ENCODE measurements around the gene HSPBAP1. TPM values are rescaled to one million over a fixed set of nuclear protein-coding genes. Genes with fewer than 3 reads are reported as not detected.
A peak's percentile ranks its signal among the peaks of the same experiment; 100 is the strongest.

The HSPBAP1 gene
- total RNA-seq, 1 experiment from 2014 or later, result 13.1 TPM

DNA sequence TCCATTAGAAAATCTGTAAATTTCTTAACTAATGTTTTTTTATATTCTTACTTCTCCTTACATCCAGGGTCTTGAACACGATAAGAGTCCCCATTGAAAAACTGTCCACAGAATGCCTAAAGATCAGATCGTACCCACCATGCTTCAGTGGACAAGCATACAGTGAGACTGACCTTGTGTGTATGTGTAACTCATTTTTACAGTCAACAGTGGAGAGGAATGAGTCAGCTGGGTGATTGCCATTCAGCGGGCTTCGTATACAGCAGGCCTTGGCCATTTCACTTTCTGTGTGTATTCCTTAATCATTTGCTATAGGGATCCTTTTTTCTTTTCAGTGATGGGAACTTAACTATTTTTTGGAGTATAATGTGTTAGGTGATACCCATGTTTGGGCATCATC is 102.4 kb downstream of the HSPBAP1 start:
- BruUV-seq (replicated peaks), result no TSS peak
- Mint-ChIP-seq H3K4me1 (ENCODE audit: low read depth, unreplicated experiment) (peaks cover 29% of the 10 kb centered on the region), H3K27ac (ENCODE audit: unreplicated experiment) (no peak overlapping the region), H3K36me3 (ENCODE audit: insufficient read depth, unreplicated experiment) (peaks cover 27% of the 10 kb centered on the region), H3K27me3 (ENCODE audit: insufficient read depth, unreplicated experiment) (no peaks in the 10 kb centered on the region), H3K4me3 (ENCODE audit: unreplicated experiment) (no peak overlapping the region), H3K9me3 (ENCODE audit: unreplicated experiment) (no peaks in the 10 kb centered on the region)
- CTCF ChIA-PET, result no interaction called here
- H3K36me3 ChIP-seq (ENCODE audit: control insufficient read depth, insufficient read depth, low read length), result peaks cover 2% of the 10 kb centered on the region
- H3K9me3 ChIP-seq, result no peaks in the 10 kb centered on the region
- POLR2A ChIA-PET, result no interaction called here
- no peak overlapping the region for H3K4me3 ChIP-seq (ENCODE audit: low read depth, low read length)
- peaks cover 14% of the 10 kb centered on the region for H3K4me1 ChIP-seq
- no peak for DNase-seq
- H3K27me3 ChIP-seq (replicated peaks; ENCODE audit: control insufficient read depth, insufficient read depth, low read length), result no peaks in the 10 kb centered on the region
- TF ChIP-seq, protein P1, sequence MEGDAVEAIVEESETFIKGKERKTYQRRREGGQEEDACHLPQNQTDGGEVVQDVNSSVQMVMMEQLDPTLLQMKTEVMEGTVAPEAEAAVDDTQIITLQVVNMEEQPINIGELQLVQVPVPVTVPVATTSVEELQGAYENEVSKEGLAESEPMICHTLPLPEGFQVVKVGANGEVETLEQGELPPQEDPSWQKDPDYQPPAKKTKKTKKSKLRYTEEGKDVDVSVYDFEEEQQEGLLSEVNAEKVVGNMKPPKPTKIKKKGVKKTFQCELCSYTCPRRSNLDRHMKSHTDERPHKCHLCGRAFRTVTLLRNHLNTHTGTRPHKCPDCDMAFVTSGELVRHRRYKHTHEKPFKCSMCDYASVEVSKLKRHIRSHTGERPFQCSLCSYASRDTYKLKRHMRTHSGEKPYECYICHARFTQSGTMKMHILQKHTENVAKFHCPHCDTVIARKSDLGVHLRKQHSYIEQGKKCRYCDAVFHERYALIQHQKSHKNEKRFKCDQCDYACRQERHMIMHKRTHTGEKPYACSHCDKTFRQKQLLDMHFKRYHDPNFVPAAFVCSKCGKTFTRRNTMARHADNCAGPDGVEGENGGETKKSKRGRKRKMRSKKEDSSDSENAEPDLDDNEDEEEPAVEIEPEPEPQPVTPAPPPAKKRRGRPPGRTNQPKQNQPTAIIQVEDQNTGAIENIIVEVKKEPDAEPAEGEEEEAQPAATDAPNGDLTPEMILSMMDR (IDR thresholded peaks at IDR 0.05; ENCODE audit: insufficient read depth in 1 of 2, low read depth in 1 of 2, low read length in 1 of 2, severe bottlenecking in 1 of 2, unreplicated experiment in 1 of 2), result no peak
- intact Hi-C loops (cut with micrococcal nuclease; ENCODE audit: unreplicated experiment), result loop anchor here (10.0 kb wide), 1 partner anchor 334 kb away; the partner anchor contains the start of gene SEMA5B

DNA sequence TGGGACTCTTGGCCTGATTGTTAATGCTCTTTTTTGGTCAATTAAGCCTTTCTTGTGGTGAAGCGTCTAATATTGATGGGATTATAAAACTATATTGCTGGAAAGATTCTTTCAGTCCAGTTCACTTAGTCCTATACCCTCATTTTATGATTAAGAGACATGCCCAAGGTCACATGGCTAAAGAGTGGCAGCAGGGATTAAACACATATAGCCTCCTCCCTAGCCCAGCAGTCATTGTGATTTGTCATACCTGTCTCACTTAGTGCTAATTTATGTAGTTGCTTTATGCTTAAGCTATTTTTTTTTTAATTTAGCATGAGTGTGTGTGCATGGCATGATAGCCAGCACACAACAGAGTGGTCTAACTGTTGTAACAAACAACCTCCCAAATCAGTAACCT is 103.5 kb downstream of the HSPBAP1 start:
- DNase-seq, result no peak
- TF ChIP-seq, protein P1 (IDR thresholded peaks at IDR 0.05; ENCODE audit: insufficient read depth in 1 of 2, low read depth in 1 of 2, low read length in 1 of 2, severe bottlenecking in 1 of 2, unreplicated experiment in 1 of 2), result no peak
- Mint-ChIP-seq H3K27me3 (ENCODE audit: insufficient read depth, unreplicated experiment) (no peaks in the 10 kb centered on the region), H3K4me3 (ENCODE audit: unreplicated experiment) (no peak overlapping the region), H3K27ac (ENCODE audit: unreplicated experiment) (peak overlapping the region; percentile 79), H3K36me3 (ENCODE audit: insufficient read depth, unreplicated experiment) (peaks cover 27% of the 10 kb centered on the region), H3K4me1 (ENCODE audit: low read depth, unreplicated experiment) (peaks cover 28% of the 10 kb centered on the region), H3K9me3 (ENCODE audit: unreplicated experiment) (no peaks in the 10 kb centered on the region)
- ChIA-PET CTCF (no interaction called here), POLR2A (no interaction called here)
- Histone ChIP-seq H3K27me3 (replicated peaks; ENCODE audit: control insufficient read depth, insufficient read depth, low read length) (no peaks in the 10 kb centered on the region), H3K36me3 (ENCODE audit: control insufficient read depth, insufficient read depth, low read length) (peaks cover 2% of the 10 kb centered on the region), H3K4me3 (ENCODE audit: low read depth, low read length) (no peak overlapping the region), H3K9me3 (no peaks in the 10 kb centered on the region), H3K4me1 (peaks cover 14% of the 10 kb centered on the region)
- no TSS peak for BruUV-seq (replicated peaks)
- intact Hi-C loops (cut with micrococcal nuclease; ENCODE audit: unreplicated experiment), result loop anchor here (10.0 kb wide), 1 partner anchor 335 kb away; the partner anchor contains the start of gene SEMA5B

Other genes starting within 250 kb of the HSPBAP1 start
- 15.8 and 16.1 TPM in 2 replicates for gene PARP9, start 229.5 kb downstream of the HSPBAP1 start, total RNA-seq (2022)
- 17.3 and 21.9 TPM in 2 replicates for gene DTX3L, start 229.5 kb downstream of the HSPBAP1 start, total RNA-seq (2022)
- gene PARP15, start 216.2 kb downstream of the HSPBAP1 start, total RNA-seq (2022), result 0.07 TPM in 1 of 2 replicates, not detected in the other
- gene PARP14, start 113.0 kb downstream of the HSPBAP1 start, total RNA-seq (2022), result 23.8 and 27.2 TPM in 2 replicates
- gene SLC49A4, start 1.2 kb upstream of the HSPBAP1 start, total RNA-seq (2022), result 35.0 and 41.6 TPM in 2 replicates
- 0.84 and 1.0 TPM in 2 replicates for gene SEMA5B, start 233.9 kb upstream of the HSPBAP1 start, total RNA-seq (2022)